Fibroblast of lung (primary cell): ENCODE measurements around the gene TBRG1. TPM values are rescaled to one million over a fixed set of nuclear protein-coding genes. Genes with fewer than 3 reads are reported as not detected.
A peak's percentile ranks its signal among the peaks of the same experiment; 100 is the strongest.

Source experiments
- DNase-seq, 2 donors: peaks; one replicate each; pipeline versions ENCODE4 v3.0.0 to v3.0.0-alpha.2; 2010; ENCODE audit warnings: low read depth in 2 of 2
- H2AFZ ChIP-seq: 2 replicates; pipeline ENCODE4 v1.5.1; 2012; ENCODE audit warnings: low read length, control low read depth, inconsistent platforms
- H3K27ac ChIP-seq: 2 replicates; pipeline ENCODE4 v1.5.1; 2011; ENCODE audit warnings: low read length, control low read depth; ENCODE audit not compliant: insufficient read depth
- H3K27me3 ChIP-seq: 2 replicates; pipeline ENCODE4 v1.5.1; 2011; ENCODE audit warnings: mild to moderate bottlenecking, low read length; ENCODE audit not compliant: control insufficient read depth, insufficient read depth
- H3K36me3 ChIP-seq: 2 replicates; pipeline ENCODE4 v1.5.1; 2011; ENCODE audit warnings: low read length; ENCODE audit not compliant: control insufficient read depth, insufficient read depth
- H3K4me1 ChIP-seq: 2 replicates; pipeline ENCODE4 v1.5.1; 2011; ENCODE audit warnings: low read length; ENCODE audit not compliant: control insufficient read depth, insufficient read depth; ENCODE audit errors: extremely low read depth
- H3K4me2 ChIP-seq: 2 replicates; pipeline ENCODE4 v1.5.1; 2011; ENCODE audit warnings: low read length, control low read depth; ENCODE audit not compliant: insufficient read depth; ENCODE audit errors: extremely low read depth
- H3K4me3 ChIP-seq, 4 experiments: fragments of 200-600 bp in 1 of 4; sonication (generic) in 1 of 4; replicated peaks in 1 of 4; 2 replicates each; pipeline ENCODE4 v1.5.1; 2011 to 2016; ENCODE audit warnings: low read length in 4 of 4, low read depth in 3 of 4, mild to moderate bottlenecking in 3 of 4, control low read depth in 2 of 4, inconsistent platforms in 1 of 4, mixed read lengths in 1 of 4; ENCODE audit not compliant: insufficient read depth in 1 of 4; ENCODE audit errors: control extremely low read depth in 1 of 4
- H3K79me2 ChIP-seq: 2 replicates; pipeline ENCODE4 v1.5.1; 2012; ENCODE audit warnings: mild to moderate bottlenecking, low read length, inconsistent platforms; ENCODE audit not compliant: control insufficient read depth, insufficient read depth
- H3K9ac ChIP-seq: 2 replicates; pipeline ENCODE4 v1.5.1; 2011; ENCODE audit warnings: mild to moderate bottlenecking, low read length, control low read depth; ENCODE audit not compliant: insufficient read depth
- H3K9me3 ChIP-seq: 2 replicates; pipeline ENCODE4 v1.5.1; 2012; ENCODE audit warnings: low read depth, low read length; ENCODE audit not compliant: control insufficient read depth, insufficient read depth
- H4K20me1 ChIP-seq: 2 replicates; pipeline ENCODE4 v1.5.1; 2011; ENCODE audit warnings: low read length; ENCODE audit not compliant: control insufficient read depth, insufficient read depth; ENCODE audit errors: extremely low read depth
- EZH2 ChIP-seq: IDR thresholded peaks from 2 replicates; pipeline ENCODE4 v1.5.1; 2012; ENCODE audit warnings: low read length, control low read depth, mild to moderate bottlenecking; ENCODE audit errors: missing control alignments
- polyA plus RNA-seq, 2 donors: library from polyadenylated mRNA; depleted of rRNA in 1 of 2; stranded (reverse) in 1 of 2; unstranded in 1 of 2; fragments of >200 nt; gene quantifications; 2 replicates each; pipeline ENCODE4 v1.2.1, GENCODE V29; 2011 to 2012; ENCODE audit warnings: missing spikeins in 1 of 2
- total RNA-seq: library from RNA; depleted of rRNA; stranded (reverse); fragments of >200 nt; gene quantifications from 2 replicates; pipeline ENCODE4 v1.2.1, GENCODE V29; 2014
- TF ChIP-seq, protein P1 (sequence below), 2 donors: IDR thresholded peaks in 1 of 2; conservative IDR thresholded peaks in 1 of 2; 1 replicate in 1 of 2; 2 replicates in 1 of 2; pipeline ENCODE4 v1.5.1; 2011 to 2012; ENCODE audit warnings: low read length in 2 of 2, control low read depth in 1 of 2, inconsistent platforms in 1 of 2, low read depth in 1 of 2, mild to moderate bottlenecking in 1 of 2

TBRG1 gene
- total and polyA plus RNA-seq, 2 donors (not counting 1 experiment from before 2014, with no cell fraction given) = 31.0 to 36.2 TPM

DNA sequence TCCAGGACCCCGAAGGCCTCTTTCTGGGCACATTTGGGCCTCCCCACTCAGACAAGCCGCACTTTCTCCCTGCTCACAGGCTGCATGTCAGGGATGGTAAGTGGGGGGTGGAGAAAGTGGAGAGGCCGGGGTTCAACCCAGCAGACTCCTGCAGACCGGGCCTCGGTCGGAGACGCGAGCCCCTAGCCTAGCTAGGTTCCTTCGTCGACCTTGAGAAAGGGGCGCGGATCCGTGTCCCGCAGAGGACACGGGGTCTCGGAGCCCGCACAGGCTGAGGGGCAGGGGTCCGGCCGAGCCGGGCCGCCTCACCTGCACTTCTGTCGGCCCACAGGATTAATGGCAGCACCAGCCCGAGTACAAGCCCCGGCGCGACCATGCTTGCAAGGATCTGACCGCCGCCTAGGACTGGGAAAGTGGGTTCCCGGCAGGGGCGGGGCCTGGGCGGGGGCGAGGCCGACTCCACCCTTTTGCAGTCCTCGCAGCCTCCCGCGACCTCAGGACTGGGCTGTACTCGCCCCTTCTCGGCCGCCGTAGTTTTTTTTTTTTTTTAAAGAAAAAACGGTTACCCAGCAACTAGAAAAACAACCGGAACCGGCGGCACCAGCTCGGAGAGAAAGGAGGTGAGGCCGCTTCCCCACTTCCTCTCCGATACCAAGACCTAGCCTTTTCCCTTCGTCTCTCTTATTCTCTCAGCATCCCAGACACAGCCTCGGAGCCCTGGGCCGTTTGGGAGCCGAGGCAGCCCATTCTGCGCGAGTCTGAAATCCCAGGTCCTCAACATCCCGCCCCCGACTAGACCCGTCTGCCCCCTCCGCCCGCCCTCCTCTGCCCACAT lies 50.9 kb downstream of the TBRG1 start, which contains the start of the genes SIAE and SPA17:
Gene SIAE (minus strand): TSS at position 407 of the 835 bp plus-strand sequence. CDS start 31 bp downstream, at position 376.
Gene SPA17 (plus strand): TSS at position 572 of the 835 bp plus-strand sequence. CDS start 1,361 bp downstream, outside the sequence.
- H3K79me2 ChIP-seq = no peaks in the 10 kb centered on the region
- H4K20me1 ChIP-seq = no peaks in the 10 kb centered on the region
- H3K9me3 ChIP-seq = no peaks in the 10 kb centered on the region
- H3K4me3 ChIP-seq = peak within 1 kb of the TSS; percentile 52 to 80 (median 73)
- H3K27me3 ChIP-seq = no peaks in the 10 kb centered on the region
- peak within 1 kb of the TSS; percentile 97 for H3K4me2 ChIP-seq
- TF ChIP-seq, protein P1, sequence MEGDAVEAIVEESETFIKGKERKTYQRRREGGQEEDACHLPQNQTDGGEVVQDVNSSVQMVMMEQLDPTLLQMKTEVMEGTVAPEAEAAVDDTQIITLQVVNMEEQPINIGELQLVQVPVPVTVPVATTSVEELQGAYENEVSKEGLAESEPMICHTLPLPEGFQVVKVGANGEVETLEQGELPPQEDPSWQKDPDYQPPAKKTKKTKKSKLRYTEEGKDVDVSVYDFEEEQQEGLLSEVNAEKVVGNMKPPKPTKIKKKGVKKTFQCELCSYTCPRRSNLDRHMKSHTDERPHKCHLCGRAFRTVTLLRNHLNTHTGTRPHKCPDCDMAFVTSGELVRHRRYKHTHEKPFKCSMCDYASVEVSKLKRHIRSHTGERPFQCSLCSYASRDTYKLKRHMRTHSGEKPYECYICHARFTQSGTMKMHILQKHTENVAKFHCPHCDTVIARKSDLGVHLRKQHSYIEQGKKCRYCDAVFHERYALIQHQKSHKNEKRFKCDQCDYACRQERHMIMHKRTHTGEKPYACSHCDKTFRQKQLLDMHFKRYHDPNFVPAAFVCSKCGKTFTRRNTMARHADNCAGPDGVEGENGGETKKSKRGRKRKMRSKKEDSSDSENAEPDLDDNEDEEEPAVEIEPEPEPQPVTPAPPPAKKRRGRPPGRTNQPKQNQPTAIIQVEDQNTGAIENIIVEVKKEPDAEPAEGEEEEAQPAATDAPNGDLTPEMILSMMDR (conservative IDR thresholded peaks at IDR 0.05 in 1 of 2, IDR thresholded peaks at IDR 0.05 in 1 of 2; ENCODE audit: low read depth in 1 of 2, low read length in 2 of 2) = no peak
- no peak for TF ChIP-seq EZH2
- H3K9ac ChIP-seq = peak within 1 kb of the TSS; percentile 92
- H3K36me3 ChIP-seq = no peaks in the 10 kb centered on the region
- H2AFZ ChIP-seq = peak within 1 kb of the TSS; percentile 73
- peak within 1 kb of the TSS; percentile 86 for H3K27ac ChIP-seq
- peaks cover 3% of the 10 kb centered on the region for H3K4me1 ChIP-seq
- peak; percentile 96 to 98 for DNase-seq

DNA sequence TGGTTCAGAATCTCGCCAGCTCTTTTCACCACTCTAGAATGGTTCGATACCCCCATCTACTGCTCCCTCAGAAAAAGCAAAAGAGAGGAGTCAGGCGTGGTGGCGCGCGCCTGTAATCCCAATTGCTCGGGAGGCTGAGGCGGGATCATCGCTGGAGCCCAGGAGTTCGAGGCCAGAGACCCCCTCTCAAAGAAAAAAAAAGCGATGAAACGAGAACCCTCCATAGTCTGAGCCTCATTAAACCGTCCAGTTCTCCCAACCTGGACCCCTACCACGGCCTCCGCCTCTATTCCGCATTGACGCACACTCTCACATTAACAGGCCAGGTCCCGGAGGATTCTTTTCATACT lies 51.5 kb downstream of the TBRG1 start:
- no peaks in the 10 kb centered on the region for H3K36me3 ChIP-seq
- peak overlapping the region; percentile 76 for H3K9ac ChIP-seq
- H3K79me2 ChIP-seq = no peaks in the 10 kb centered on the region
- H3K4me1 ChIP-seq = peaks cover 3% of the 10 kb centered on the region
- peak overlapping the region; percentile 86 for H3K27ac ChIP-seq
- H3K4me2 ChIP-seq = peak overlapping the region; percentile 80
- peak overlapping the region; percentile 52 to 80 (median 73) for H3K4me3 ChIP-seq
- no peaks in the 10 kb centered on the region for H3K9me3 ChIP-seq
- DNase-seq = peak in 1 of 2 donors; percentile 5
- H3K27me3 ChIP-seq = no peaks in the 10 kb centered on the region
- H2AFZ ChIP-seq = peak overlapping the region; percentile 38
- TF ChIP-seq EZH2 = no peak
- TF ChIP-seq, protein P1 (conservative IDR thresholded peaks at IDR 0.05 in 1 of 2, IDR thresholded peaks at IDR 0.05 in 1 of 2; ENCODE audit: low read depth in 1 of 2, low read length in 2 of 2) = no peak
- no peaks in the 10 kb centered on the region for H4K20me1 ChIP-seq

DNA sequence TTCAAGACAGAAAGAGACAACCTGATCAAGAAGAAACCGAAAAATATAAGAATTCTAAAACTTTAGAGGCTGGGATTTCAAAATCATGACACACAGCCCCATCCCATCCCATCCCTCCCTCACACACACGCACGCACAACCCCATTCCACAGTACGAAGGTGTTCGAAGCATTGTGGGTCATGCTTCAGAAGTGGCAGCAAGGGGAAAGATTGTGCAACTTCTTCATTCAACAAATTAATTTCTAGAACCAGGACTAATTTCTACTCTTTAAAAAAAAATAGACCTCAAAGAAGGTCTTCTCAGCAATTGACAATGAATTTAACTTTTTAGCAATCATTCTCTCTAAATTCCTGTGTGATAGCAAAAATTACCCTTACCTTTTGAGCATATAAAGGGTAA lies 51.9 kb downstream of the TBRG1 start:
- H3K27me3 ChIP-seq = no peaks in the 10 kb centered on the region
- H3K9me3 ChIP-seq = no peaks in the 10 kb centered on the region
- no peak overlapping the region for H3K9ac ChIP-seq
- H4K20me1 ChIP-seq = no peaks in the 10 kb centered on the region
- peaks cover 3% of the 10 kb centered on the region for H3K4me1 ChIP-seq
- no peak overlapping the region for H2AFZ ChIP-seq
- H3K36me3 ChIP-seq = no peaks in the 10 kb centered on the region
- H3K27ac ChIP-seq = peak overlapping the region; percentile 86
- peak overlapping the region; percentile 52 to 80 (median 73) for H3K4me3 ChIP-seq
- TF ChIP-seq, protein P1 (conservative IDR thresholded peaks at IDR 0.05 in 1 of 2, IDR thresholded peaks at IDR 0.05 in 1 of 2; ENCODE audit: low read depth in 1 of 2, low read length in 2 of 2) = no peak
- TF ChIP-seq EZH2 = no peak
- no peak for DNase-seq
- peak overlapping the region; percentile 80 for H3K4me2 ChIP-seq
- H3K79me2 ChIP-seq = no peaks in the 10 kb centered on the region
